Mesenchymal stem cell (in vitro differentiated cells and primary cell): ENCODE data around the gene LDLRAD2.
"Not testable (repeated sequence)": the region's sequence is repeated elsewhere in the genome, so short reads cannot be mapped to it uniquely, and the experiment has no call there.

Experiments
- DNase-seq: peaks from one replicate; pipeline ENCODE4 v3.0.0-alpha.2; 2013
- H2AFZ ChIP-seq: one replicate; pipeline ENCODE4 v1.6.1; 2013; ENCODE audit warnings: low read depth, mild to moderate bottlenecking, control low read depth, inconsistent platforms, low read length, moderate library complexity
- H2AK5ac ChIP-seq: 2 replicates; pipeline ENCODE4 v1.6.1; 2013; ENCODE audit warnings: low read length, moderate library complexity, mild to moderate bottlenecking, inconsistent platforms; ENCODE audit not compliant: severe bottlenecking
- H2BK120ac ChIP-seq: one replicate; pipeline ENCODE4 v1.6.1; 2013; ENCODE audit warnings: low read depth, mild to moderate bottlenecking, inconsistent platforms, low read length, moderate library complexity
- H2BK12ac ChIP-seq, 2 experiments: one replicate each; pipeline ENCODE4 v1.6.1; 2013; ENCODE audit warnings: inconsistent platforms in 2 of 2, low read length in 2 of 2, mild to moderate bottlenecking in 2 of 2, moderate library complexity in 2 of 2, control low read depth in 1 of 2
- H2BK15ac ChIP-seq: one replicate; pipeline ENCODE4 v1.6.1; 2013; ENCODE audit warnings: mild to moderate bottlenecking, low read depth, inconsistent platforms; ENCODE audit not compliant: poor library complexity, severe bottlenecking
- H2BK5ac ChIP-seq: 2 replicates; pipeline ENCODE4 v1.6.1; 2013; ENCODE audit warnings: low read depth, mild to moderate bottlenecking, low read length, control low read depth, inconsistent platforms; ENCODE audit not compliant: poor library complexity, severe bottlenecking
- H3K14ac ChIP-seq, 2 experiments: one replicate each; pipeline ENCODE4 v1.6.1; 2013; ENCODE audit warnings: inconsistent platforms in 2 of 2, low read length in 2 of 2, control low read depth in 1 of 2, mild to moderate bottlenecking in 1 of 2, moderate library complexity in 1 of 2
- H3K18ac ChIP-seq, 2 experiments: one replicate each; pipeline ENCODE4 v1.6.1; 2013; ENCODE audit warnings: inconsistent platforms in 2 of 2, low read length in 2 of 2, control low read depth in 1 of 2, low read depth in 1 of 2, mild to moderate bottlenecking in 1 of 2
- H3K23ac ChIP-seq, 2 experiments: one replicate each; pipeline ENCODE4 v1.6.1; 2013; ENCODE audit warnings: inconsistent platforms in 2 of 2, low read length in 2 of 2, mild to moderate bottlenecking in 2 of 2, moderate library complexity in 2 of 2, control low read depth in 1 of 2
- H3K27ac ChIP-seq: 2 replicates; pipeline ENCODE4 v1.5.1; 2013; ENCODE audit warnings: mild to moderate bottlenecking, moderate library complexity, low read length, control low read depth, inconsistent platforms; ENCODE audit not compliant: poor library complexity, severe bottlenecking
- H3K27me3 ChIP-seq, 2 experiments: 2 replicates each; pipeline versions ENCODE4 v1.6.1 to v1.7.0; 2013; ENCODE audit warnings: low read length in 2 of 2, mild to moderate bottlenecking in 2 of 2, moderate library complexity in 2 of 2, control low read depth in 1 of 2, inconsistent platforms in 1 of 2; ENCODE audit not compliant: control insufficient read depth in 1 of 2, insufficient read depth in 1 of 2
- H3K36me3 ChIP-seq, 2 experiments: 2 replicates each; pipeline versions ENCODE4 v1.6.1 to v1.7.0; 2013; ENCODE audit warnings: low read length in 2 of 2, control low read depth in 1 of 2, inconsistent platforms in 1 of 2, low read depth in 1 of 2, mild to moderate bottlenecking in 1 of 2; ENCODE audit not compliant: insufficient read depth in 2 of 2, control insufficient read depth in 1 of 2
- H3K4ac ChIP-seq, 2 experiments: one replicate each; pipeline ENCODE4 v1.6.1; 2013; ENCODE audit warnings: inconsistent platforms in 2 of 2, low read length in 2 of 2, mild to moderate bottlenecking in 2 of 2, moderate library complexity in 2 of 2, control low read depth in 1 of 2, low read depth in 1 of 2
- H3K4me1 ChIP-seq: 2 replicates; pipeline ENCODE4 v1.6.1; 2013; ENCODE audit warnings: low read depth, low read length, control low read depth; ENCODE audit not compliant: control insufficient read depth, insufficient read depth
- H3K4me2 ChIP-seq: 2 replicates; pipeline ENCODE4 v1.6.1; 2013; ENCODE audit warnings: low read length, mild to moderate bottlenecking, inconsistent platforms; ENCODE audit not compliant: poor library complexity, severe bottlenecking
- H3K4me3 ChIP-seq, 2 experiments: 2 replicates each; pipeline versions ENCODE4 v1.5.1 to v1.7.0; 2013; ENCODE audit warnings: low read length in 2 of 2, mild to moderate bottlenecking in 2 of 2, control low read depth in 1 of 2, low read depth in 1 of 2; ENCODE audit not compliant: insufficient read depth in 1 of 2
- H3K79me1 ChIP-seq: replicated peaks from 2 replicates; pipeline ENCODE4 v1.6.1; 2013; ENCODE audit warnings: mild to moderate bottlenecking, control low read depth, low read length, inconsistent platforms; ENCODE audit not compliant: poor library complexity, severe bottlenecking
- H3K9ac ChIP-seq: 2 replicates; pipeline ENCODE4 v1.7.0; 2013; ENCODE audit warnings: mild to moderate bottlenecking, low read length, moderate library complexity
- H3K9me3 ChIP-seq: 2 replicates; pipeline ENCODE4 v1.7.0; 2013; ENCODE audit warnings: mild to moderate bottlenecking, low read length; ENCODE audit not compliant: control insufficient read depth
- H4K8ac ChIP-seq: one replicate; pipeline ENCODE4 v1.6.1; 2013; ENCODE audit warnings: inconsistent platforms, mild to moderate bottlenecking, low read length, moderate library complexity
- H4K91ac ChIP-seq: one replicate; pipeline ENCODE4 v1.6.1; 2013; ENCODE audit warnings: mild to moderate bottlenecking, low read length, inconsistent platforms
- WGBS: methylation state at CpG from one replicate; pipeline ENCODE4 v1.1.7; 2013; ENCODE audit warnings: mixed read lengths; 5-methylcytosine and 5-hydroxymethylcytosine counted together

Gene LDLRAD2

GRCh38 chr1:21775550-21775914, 36.5 kb upstream of the LDLRAD2 start:
- WGBS, result 83% methylated on average over 1 of the region's 2 CpGs
- H3K4ac ChIP-seq, result no peak overlapping the region

GRCh38 chr1:21775985-21776562, 36.0 kb upstream of the LDLRAD2 start:
- Histone ChIP-seq H3K4me2 (no peak overlapping the region), H2BK5ac (no peak overlapping the region), H2BK120ac (no peak overlapping the region), H3K9me3 (no peaks in the 10 kb centered on the region), H3K79me1 (no peaks in the 10 kb centered on the region), H3K27ac (no peak overlapping the region), H4K8ac (no peak overlapping the region), H2AK5ac (no peak overlapping the region), H3K27me3 (no peaks in the 10 kb centered on the region), H3K4me3 (no peak overlapping the region), H3K23ac (no peak overlapping the region), H3K14ac (no peak overlapping the region), H3K36me3 (peaks cover 0 to 4% of the 10 kb centered on the region in 2 experiments), H2AFZ (no peak overlapping the region), H3K4ac (no peak overlapping the region), H3K9ac (no peak overlapping the region), H2BK15ac (no peak overlapping the region), H3K18ac (no peak overlapping the region), H3K4me1 (peaks cover 7% of the 10 kb centered on the region), H2BK12ac (no peak overlapping the region), H4K91ac (no peak overlapping the region)
- DNase-seq, result peak; percentile 66

More at GRCh38 chr1:21775550-21775914, 36.5 kb upstream of the LDLRAD2 start:
- Histone ChIP-seq H3K4me2 (no peak overlapping the region), H3K36me3 (peaks cover 0 to 4% of the 10 kb centered on the region in 2 experiments), H3K4me1 (peaks cover 7% of the 10 kb centered on the region), H3K9ac (no peak overlapping the region), H4K8ac (no peak overlapping the region), H4K91ac (no peak overlapping the region), H2BK15ac (no peak overlapping the region), H3K27me3 (no peaks in the 10 kb centered on the region), H3K79me1 (no peaks in the 10 kb centered on the region), H3K23ac (no peak overlapping the region), H3K9me3 (no peaks in the 10 kb centered on the region), H3K18ac (no peak overlapping the region), H2AK5ac (no peak overlapping the region), H2BK12ac (no peak overlapping the region), H2AFZ (no peak overlapping the region), H2BK5ac (no peak overlapping the region), H3K14ac (no peak overlapping the region), H3K27ac (no peak overlapping the region), H2BK120ac (no peak overlapping the region), H3K4me3 (no peak overlapping the region)
- no peak for DNase-seq

GRCh38 chr1:21776925-21777324, 35.1 kb upstream of the LDLRAD2 start:
- not testable (repeated sequence) for H3K9ac ChIP-seq, H4K8ac ChIP-seq, H3K4me2 ChIP-seq, H2BK15ac ChIP-seq, H2BK12ac ChIP-seq, H3K4me1 ChIP-seq, H3K4me3 ChIP-seq, H3K27ac ChIP-seq, H3K9me3 ChIP-seq, DNase-seq, H2BK120ac ChIP-seq, H3K14ac ChIP-seq, H3K18ac ChIP-seq, H3K79me1 ChIP-seq, H2AFZ ChIP-seq, H4K91ac ChIP-seq, H3K27me3 ChIP-seq, H3K36me3 ChIP-seq, H3K23ac ChIP-seq, H2BK5ac ChIP-seq, H3K4ac ChIP-seq, H2AK5ac ChIP-seq
- 86% methylated on average over 4 of the region's 5 CpGs for WGBS

- H2BK12ac ChIP-seq, result no peak overlapping the region
- no peak overlapping the region for H2AFZ ChIP-seq
- H3K14ac ChIP-seq, result no peak overlapping the region
- no peak overlapping the region for H2BK15ac ChIP-seq
- H3K4me1 ChIP-seq, result peaks cover 9% of the 10 kb centered on the region
- 94% methylated on average over 2 of the region's 2 CpGs for WGBS
- DNase-seq, result no peak
- H3K27me3 ChIP-seq, result no peaks in the 10 kb centered on the region
- no peak overlapping the region for H4K91ac ChIP-seq
- no peak overlapping the region for H3K18ac ChIP-seq
- no peak overlapping the region for H3K9ac ChIP-seq
- H4K8ac ChIP-seq, result no peak overlapping the region
- no peaks in the 10 kb centered on the region for H3K9me3 ChIP-seq
- no peak overlapping the region for H3K4ac ChIP-seq
- H3K4me3 ChIP-seq, result no peak overlapping the region
- no peak overlapping the region for H2BK5ac ChIP-seq
- no peak overlapping the region for H3K27ac ChIP-seq
- no peaks in the 10 kb centered on the region for H3K79me1 ChIP-seq
- H3K23ac ChIP-seq, result no peak overlapping the region
- no peak overlapping the region for H2BK120ac ChIP-seq
- no peak overlapping the region for H3K4me2 ChIP-seq
- peaks cover 0 to 4% of the 10 kb centered on the region in 2 experiments for H3K36me3 ChIP-seq
- no peak overlapping the region for H2AK5ac ChIP-seq
Measured at GRCh38 chr1:21778405-21778727, 33.7 kb upstream of the LDLRAD2 start.
